Activated T-cell treated with anti-CD3 and anti-CD28 coated beads, Interleukin-2, amount 50 U/mL, for 4 hours (primary cell): ENCODE results near the gene RNU6-1. TPM values are rescaled to one million over a fixed set of nuclear protein-coding genes. Genes with fewer than 3 reads are reported as not detected.

Experiments used
- ATAC-seq, 2 donors: fragments of 200-7000 bp; cut with Tn5 transposase; one replicate each; pipeline ENCODE4 v1.10.0; 2021
- DNase-seq: peaks from one replicate; pipeline ENCODE4 v3.0.0-alpha.2; 2020
- H3K27me3 Mint-ChIP-seq: one replicate; pipeline ENCODE4 v1.8.0; 2021; ENCODE audit warnings: low read depth, mixed read lengths
- H3K36me3 Mint-ChIP-seq: one replicate; pipeline ENCODE4 v1.8.0; 2022; ENCODE audit warnings: mixed read lengths; ENCODE audit not compliant: insufficient read depth
- H3K4me1 Mint-ChIP-seq: one replicate; pipeline ENCODE4 v1.8.0; 2021; ENCODE audit warnings: low read depth, mixed read lengths
- H3K4me3 Mint-ChIP-seq: one replicate; pipeline ENCODE4 v1.8.0; 2021; ENCODE audit warnings: mild to moderate bottlenecking, moderate library complexity, mixed read lengths
- H3K9me3 Mint-ChIP-seq: one replicate; pipeline ENCODE4 v1.8.0; 2021; ENCODE audit warnings: mixed read lengths
- total RNA-seq, 3 donors: library from RNA; stranded (reverse); gene quantifications; one replicate each; pipeline ENCODE4 v1.2.1, GENCODE V29; 2021

Gene RNU6-1
- total RNA-seq, 3 donors from 2014 or later: not detected

DNA sequence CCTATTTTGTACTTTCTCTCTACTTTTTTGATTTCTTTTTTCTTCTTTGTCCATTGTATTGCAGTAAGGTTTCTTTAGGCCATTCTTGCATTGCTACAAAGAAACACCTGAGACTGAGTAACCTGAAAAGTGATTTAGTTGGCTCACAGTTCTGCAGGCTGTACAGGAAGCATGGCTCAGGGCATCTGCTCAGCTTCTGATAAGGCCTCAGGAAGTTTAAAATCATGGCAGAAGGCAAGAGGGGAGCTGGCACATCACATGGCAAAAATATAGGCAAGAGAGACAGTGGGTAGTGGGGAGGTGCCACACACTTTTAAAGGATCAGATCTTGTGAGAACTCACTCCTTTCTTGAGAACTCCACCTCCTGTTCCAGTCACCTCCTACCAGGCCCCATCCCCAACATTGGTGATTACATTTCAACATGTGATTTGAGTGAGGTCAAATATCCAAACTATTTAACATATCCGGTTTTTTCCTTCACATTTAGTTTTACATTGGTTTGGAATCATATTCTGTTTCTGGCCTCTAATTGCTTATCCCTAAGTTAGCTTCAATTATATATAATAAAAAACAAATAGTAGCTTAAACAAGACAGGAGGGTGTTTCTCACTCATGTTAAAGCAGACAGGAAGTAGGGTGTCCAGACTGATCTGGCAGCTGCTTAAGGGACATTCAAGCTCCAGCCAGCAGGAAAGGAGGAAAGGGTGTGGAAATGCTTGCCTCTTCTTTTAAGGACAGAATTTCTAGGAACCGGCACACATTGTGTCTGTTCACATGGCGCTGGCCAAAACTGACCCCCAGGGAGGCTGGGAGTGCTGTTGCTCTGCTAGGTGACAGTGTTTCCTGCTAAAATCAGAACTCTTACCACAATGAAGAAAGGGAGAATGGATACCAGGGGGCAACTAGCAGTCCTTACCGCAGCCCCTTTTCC lies 43.4 kb downstream of the RNU6-1 start:
- Mint-ChIP-seq H3K9me3 (peaks cover 10% of the 10 kb centered on the region), H3K36me3 (peaks cover 14% of the 10 kb centered on the region), H3K4me1 (no peaks in the 10 kb centered on the region), H3K4me3 (no peak overlapping the region), H3K27me3 (no peaks in the 10 kb centered on the region)
- DNase-seq: no peak
- no peak for ATAC-seq

DNA sequence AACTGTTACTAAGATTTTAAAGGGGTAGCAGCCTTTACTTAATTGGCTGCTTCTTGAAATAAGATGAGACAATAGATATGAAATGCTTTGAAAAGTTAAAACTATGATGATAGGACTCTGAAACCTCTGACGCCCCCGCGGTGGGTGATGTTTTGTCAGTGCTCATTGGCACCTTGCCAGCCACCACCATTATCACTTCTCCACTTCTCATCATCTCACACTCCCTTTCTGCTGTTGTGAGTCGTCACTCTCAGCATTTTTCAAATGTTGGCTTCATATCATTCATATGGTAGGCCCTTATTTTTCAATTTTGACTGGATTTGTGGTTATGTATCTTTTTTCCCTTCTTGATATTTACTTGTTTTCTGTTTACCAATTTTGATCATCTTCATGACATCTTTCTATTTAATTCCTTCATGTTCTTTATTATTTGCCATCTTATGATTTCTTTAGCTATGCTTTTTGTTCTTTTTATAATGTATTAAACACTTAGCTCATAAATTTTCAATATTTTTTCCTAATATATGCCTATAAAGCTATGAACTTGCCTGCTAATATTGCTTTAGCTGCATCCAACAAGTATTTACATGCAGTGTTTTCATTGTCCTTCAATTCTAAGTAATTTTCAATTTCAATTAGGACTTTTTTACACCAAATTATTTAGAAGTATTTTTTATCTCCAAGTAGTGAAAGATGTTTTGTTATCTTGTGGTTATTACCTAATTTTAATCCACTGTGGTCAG lies 44.8 kb downstream of the RNU6-1 start:
- Mint-ChIP-seq H3K9me3 (peaks cover 10% of the 10 kb centered on the region), H3K27me3 (no peaks in the 10 kb centered on the region), H3K4me3 (no peak overlapping the region), H3K36me3 (peaks cover 16% of the 10 kb centered on the region), H3K4me1 (no peaks in the 10 kb centered on the region)
- no peak for DNase-seq
- peak; percentile 53 to 73 for ATAC-seq

DNA sequence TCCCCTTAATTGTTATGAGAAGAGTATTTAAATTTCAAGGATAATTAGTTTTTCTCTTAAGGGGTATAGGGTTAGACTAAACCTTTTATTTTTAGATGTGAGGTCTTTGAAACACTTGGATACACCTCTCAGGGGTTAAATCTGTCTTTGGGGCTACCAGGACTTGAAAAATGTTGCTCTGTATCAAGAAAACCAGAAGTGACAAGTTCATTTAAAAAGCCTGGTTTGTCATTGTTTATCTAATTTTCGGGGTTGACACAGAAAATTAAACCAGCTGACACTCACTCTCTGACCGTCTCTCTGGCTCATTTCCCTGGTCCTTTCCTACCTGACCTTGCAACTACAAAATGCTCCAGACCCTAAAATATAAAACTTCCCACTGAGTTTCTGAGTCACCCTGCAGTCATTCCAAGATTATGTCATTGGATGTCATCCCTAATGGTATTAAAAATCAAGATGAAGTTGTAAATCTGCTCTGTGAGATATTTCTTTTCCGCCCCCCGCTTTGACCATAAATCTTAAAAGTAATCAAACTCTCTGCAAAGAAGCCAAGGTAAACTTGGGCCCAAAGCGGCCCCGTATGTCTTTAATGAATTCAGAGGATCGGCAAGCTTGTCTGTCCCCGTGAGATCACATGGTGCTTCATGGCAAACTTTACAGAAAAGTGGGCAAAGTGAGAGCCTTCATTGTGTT lies 47.4 kb downstream of the RNU6-1 start:
- Mint-ChIP-seq H3K36me3 (peaks cover 18% of the 10 kb centered on the region), H3K4me3 (no peak overlapping the region), H3K27me3 (no peaks in the 10 kb centered on the region), H3K4me1 (no peaks in the 10 kb centered on the region), H3K9me3 (peaks cover 10% of the 10 kb centered on the region)
- no peak for DNase-seq
- ATAC-seq: no peak

DNA sequence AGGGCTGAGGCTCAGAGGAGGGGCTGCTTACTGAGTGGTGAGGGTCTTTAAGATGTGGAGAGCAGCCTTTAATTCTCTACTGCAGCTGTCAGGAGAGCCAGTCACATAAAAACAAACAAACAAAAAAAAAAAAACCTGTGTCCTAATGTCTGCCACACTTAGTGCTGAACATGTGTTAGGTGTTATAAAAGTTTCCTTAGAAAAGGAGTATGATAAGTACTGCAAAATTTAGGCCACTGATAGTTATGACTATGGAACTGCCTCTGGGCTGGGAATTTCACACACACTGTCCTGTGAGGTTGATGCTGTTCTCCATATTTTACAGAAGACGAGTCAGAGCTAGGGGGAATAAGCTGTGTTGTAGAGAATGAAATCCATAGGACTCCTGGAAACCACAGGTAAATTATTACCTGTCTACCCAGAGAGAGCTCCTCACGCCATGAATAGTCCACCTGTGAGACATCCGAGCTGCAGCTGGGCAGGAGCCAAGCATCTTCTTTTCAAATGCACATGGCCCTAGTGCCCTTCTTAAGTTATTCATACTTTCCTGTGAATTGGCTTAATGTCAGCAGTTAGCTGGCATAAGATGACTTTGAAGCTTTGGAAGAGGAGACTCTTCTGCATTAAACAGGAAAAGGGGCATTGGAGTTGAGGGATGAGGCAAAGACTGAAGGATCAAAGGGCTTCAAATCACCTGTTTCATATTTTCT lies 49.1 kb downstream of the RNU6-1 start:
- Mint-ChIP-seq H3K4me1 (no peaks in the 10 kb centered on the region), H3K36me3 (peaks cover 23% of the 10 kb centered on the region), H3K27me3 (no peaks in the 10 kb centered on the region), H3K9me3 (peaks cover 10% of the 10 kb centered on the region), H3K4me3 (no peak overlapping the region)
- DNase-seq (no peak), ATAC-seq (no peak)

Other genes with a start within 250 kb of the RNU6-1 start
- gene SKOR1, start 14.5 kb downstream of the RNU6-1 start, total RNA-seq: under 1 TPM; 0.15 to 0.34 (median 0.33) TPM
- 10 to 100 TPM; 16.5 to 20.9 (median 16.7) TPM for gene PIAS1, start 214.3 kb upstream of the RNU6-1 start, total RNA-seq